Caki2 (cell line): ENCODE measurements around the gene TMX1. TPM values are rescaled to one million over a fixed set of nuclear protein-coding genes. Genes with fewer than 3 reads are reported as not detected.

ENCODE experiments used
- DNase-seq: peaks from one replicate; pipeline ENCODE4 v3.0.0-alpha.2; 2015; ENCODE audit warnings: low read depth
- in situ Hi-C: cut with HindIII; loops from 2 replicates; pipeline ENCODE4 v1.10.0; 2016; ENCODE audit warnings: low sequenced_read_pairs, low pct_unique_long_range_greater_than_20kb, mixed read lengths
- total RNA-seq: library from RNA; depleted of rRNA; stranded (reverse); fragments of >200 nt; shearing (Covaris generic); gene quantifications from 2 replicates; pipeline ENCODE4 v1.2.3, GENCODE V29; 2014; ENCODE audit warnings: low replicate concordance

TMX1 gene
- total RNA-seq, 1 experiment from 2014 or later = 46.7 TPM

DNA sequence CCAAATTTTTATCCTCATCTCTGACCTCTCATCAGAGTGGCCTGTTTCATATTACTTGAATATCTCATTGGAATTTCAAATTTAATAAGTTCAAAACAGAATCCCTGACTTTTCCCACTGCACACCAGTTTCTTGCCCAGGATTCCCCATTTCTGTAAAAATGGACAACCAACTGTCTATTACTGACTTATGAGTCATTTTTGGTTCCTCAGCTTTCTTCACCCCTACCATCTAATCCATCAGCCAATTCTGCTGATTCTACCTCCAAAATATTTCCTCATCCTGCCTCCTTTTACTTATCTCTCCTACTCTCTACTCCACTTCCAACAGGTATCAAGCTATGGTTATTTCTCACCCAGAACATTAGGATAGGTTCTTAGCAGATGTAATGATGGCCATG is 44.2 kb downstream of the TMX1 start:
- in situ Hi-C loops = no loop called here
- DNase-seq = no peak

GRCh38 chr14:51285120-51285519 is 45.1 kb downstream of the TMX1 start:
- no peak for DNase-seq
- in situ Hi-C loops = no loop called here

- no peak for DNase-seq
- in situ Hi-C loops = no loop called here
Measured at GRCh38 chr14:51289169-51289568, 49.1 kb downstream of the TMX1 start.

GRCh38 chr14:51290132-51290531 is 50.1 kb downstream of the TMX1 start:
- DNase-seq = no peak
- in situ Hi-C loops = no loop called here

DNA sequence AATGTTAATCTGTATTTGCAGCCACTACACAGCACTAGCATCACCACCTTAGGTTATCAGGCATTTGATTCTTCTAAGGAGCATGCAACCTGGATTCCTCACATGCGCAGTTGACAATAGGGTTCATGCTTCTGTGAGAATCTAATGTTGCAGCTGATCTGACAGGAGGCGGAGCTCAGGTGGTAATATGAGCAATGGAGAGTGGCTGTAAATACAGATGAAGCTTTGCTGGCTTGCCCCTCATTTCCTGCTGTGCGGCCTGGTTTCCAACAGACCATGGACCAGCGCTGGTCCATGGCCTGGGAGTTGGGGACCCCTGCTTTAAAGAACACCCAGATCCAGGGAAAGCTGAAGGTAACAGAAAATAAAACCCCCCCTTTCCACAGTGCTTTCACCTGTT is 51.0 kb downstream of the TMX1 start:
- no peak for DNase-seq
- in situ Hi-C loops = no loop called here

DNA sequence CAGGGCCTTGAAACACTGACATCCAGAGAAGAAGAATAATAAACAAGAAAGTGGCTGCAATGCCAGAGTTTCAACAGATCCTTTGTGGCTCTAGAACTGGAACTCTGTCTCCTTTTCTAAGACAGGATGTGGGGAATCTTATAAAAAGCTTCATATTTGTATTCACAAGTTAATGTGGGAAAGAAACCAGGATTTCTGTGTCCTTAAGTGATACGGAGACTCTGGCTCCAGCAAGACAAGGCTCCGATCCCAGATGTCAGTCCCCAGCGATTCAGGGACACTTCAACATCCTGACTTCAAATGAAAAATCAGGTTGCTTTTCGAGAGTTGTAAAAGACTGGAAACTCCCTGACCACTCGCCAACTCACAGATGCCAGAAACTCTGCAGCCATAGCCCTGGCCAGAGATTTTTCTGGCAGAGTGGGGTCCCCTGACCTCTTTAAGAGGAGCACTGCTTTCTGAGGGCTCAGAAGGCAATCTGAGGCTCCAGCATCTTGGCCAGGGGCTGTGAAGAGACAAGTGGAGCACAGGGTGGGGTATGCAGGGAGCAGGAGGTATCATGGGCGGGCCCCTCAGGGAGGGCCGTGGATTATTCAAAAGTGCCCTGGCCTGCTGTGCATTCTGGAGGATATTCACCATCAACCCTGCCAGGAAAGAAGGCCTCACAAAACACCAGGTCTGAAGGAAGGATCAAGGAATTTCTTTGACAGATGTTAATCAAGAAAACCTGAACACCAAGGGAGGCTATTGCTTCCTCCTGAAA is 53.3 kb downstream of the TMX1 start:
- in situ Hi-C loops = no loop called here
- no peak for DNase-seq

DNA sequence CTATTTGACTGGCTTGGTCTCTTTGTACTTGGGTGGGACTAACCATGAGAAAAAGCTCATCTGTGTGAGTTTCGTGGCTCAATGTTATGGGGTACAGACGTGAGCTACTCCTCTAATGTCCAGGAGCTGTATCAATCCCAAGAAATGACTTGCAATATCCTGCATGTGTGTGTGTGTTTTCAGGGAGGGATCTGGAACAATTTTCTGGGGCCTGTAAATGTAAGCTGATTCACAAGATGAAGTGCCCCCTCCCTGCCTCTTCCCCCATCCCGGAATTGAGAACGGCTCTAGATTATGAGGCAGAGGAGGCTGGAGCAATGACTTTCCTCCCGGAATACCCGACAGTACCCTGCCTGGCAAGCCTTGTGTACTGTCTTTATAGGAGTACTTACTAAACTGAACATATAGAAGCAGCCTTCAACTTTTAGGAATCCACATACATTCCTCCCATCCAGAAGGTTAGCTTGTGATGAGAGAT is 53.9 kb downstream of the TMX1 start:
- no peak for DNase-seq
- in situ Hi-C loops = no loop called here

DNA sequence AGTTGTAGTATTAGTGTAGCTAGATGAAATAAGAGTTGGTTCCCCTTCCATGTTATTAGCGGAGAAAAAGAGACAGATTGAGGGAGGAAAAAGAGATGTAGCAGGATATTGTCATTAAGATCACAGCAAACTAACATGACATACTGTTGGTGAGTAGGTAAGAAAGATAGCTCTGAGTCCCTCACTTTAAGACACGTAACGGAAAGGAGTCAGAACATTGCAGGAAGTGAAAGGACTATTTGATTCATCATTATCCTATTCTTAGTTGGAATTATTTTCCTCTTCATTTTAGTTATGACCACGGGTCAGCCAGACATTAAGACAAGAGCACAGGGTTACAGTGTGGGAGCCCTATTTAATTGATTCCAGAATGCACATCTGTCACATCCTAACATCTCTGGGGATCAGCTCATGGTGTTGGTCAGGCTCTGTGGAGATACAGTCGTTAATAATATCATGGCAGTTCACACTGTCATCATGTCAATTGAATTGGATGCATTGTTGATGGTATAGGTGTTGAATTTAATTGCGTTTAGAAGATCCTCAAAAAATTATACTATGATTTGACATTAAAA is 55.0 kb downstream of the TMX1 start:
- no peak for DNase-seq
- in situ Hi-C loops = no loop called here

GRCh38 chr14:51295646-51296263 is 55.7 kb downstream of the TMX1 start:
- DNase-seq = peak; percentile 23
- in situ Hi-C loops = no loop called here

GRCh38 chr14:51297066-51297465 is 57.0 kb downstream of the TMX1 start:
- no peak for DNase-seq
- in situ Hi-C loops = no loop called here

GRCh38 chr14:51298895-51299294 is 58.8 kb downstream of the TMX1 start:
- DNase-seq = no peak
- in situ Hi-C loops = no loop called here

DNA sequence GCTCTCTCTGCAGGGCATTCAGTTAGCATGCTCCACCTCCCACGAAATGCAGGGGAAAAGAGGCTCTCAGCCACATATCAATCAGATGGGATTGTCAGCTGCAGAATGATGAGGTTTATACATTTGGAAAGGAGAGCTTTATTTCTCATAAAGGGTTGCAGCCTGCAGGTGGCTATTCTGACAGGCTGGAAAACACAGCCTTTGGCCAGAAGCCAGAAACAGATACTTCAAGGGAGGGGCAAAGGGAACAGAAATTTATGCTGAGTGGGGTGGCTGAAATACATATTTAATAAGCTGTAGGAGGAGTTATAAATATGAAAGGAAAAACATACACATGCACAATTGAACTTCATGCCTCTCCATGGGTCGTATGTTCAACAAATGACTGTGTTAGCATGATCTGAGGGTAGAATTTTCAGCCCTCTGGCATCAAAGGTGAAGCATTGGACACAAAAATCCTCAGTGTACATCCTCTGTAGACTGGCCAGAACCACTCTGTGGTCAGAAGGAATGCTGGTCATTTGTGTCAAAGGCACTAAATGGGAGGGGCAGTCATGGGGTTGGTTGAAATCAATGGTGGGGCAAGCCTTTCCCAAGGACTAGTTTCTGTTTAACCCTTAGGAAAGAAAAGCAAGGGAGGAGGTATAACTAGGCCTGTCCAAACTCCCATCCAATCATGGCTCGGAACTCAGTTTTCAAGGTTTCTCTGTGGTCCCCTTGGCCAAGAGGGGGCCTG is 62.4 kb downstream of the TMX1 start:
- in situ Hi-C loops = no loop called here
- peak; percentile 35 for DNase-seq

- in situ Hi-C loops = no loop called here
Measured at GRCh38 chr14:51304438-51304837, 64.4 kb downstream of the TMX1 start.

DNA sequence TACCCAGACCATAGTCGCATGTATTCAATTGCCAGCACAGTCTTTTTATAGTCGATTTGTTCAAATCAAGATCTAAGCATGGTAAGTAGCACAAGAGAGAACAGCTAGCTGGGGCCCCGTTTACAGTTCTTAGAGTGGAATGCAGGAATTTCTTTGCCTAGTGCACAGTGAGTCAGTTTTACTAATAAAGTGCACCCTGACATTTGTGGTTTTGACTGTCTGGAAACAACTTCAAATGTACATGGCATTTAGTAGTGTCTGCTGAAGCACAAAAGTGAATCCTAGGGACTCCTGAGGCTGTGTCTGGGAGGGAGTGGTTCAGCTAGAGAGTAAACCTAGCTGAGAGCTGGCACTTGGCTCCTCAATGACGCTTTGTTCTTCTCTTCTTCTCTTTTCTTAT is 64.9 kb downstream of the TMX1 start:
- in situ Hi-C loops = no loop called here
- peak; percentile 60 for DNase-seq

More at GRCh38 chr14:51304438-51304837, 64.4 kb downstream of the TMX1 start:
- peak; percentile 52 for DNase-seq

GRCh38 chr14:51305751-51306150 is 65.7 kb downstream of the TMX1 start:
- in situ Hi-C loops = no loop called here
- no peak for DNase-seq
